GM12891 (cell line): ENCODE data around the gene FOXO1.

Experiments used
- POLR2AphosphoS5 ChIP-seq: IDR thresholded peaks from 2 replicates; pipeline ENCODE4 v1.6.1; 2011; ENCODE audit warnings: low read depth, low read length, control low read depth
- TAF1 ChIP-seq: IDR thresholded peaks from 2 replicates; pipeline ENCODE4 v1.6.1; 2011; ENCODE audit warnings: low read depth, low read length, control low read depth

GRCh38 chr13:40640845-40641458 is 25.5 kb downstream of the FOXO1 start:
- TF ChIP-seq TAF1, result no peak
- no peak for TF ChIP-seq POLR2AphosphoS5
